K562 (cell line): Measurements from ENCODE around the gene USHBP1. TPM values are rescaled to one million over a fixed set of nuclear protein-coding genes. Genes with fewer than 3 reads are reported as not detected.

Source experiments
- ATAC-seq: fragments of 200-7000 bp; cut with Tn5 transposase; 3 replicates; pipeline ENCODE4 v1.9.1; 2020; ENCODE audit warnings: moderate library complexity
- BruUV-seq: library from RNA; stranded (reverse); fragments of 400-500 nt; replicated peaks from 2 replicates; lab custom pipeline; 2021; lab: Mats Ljungman, UMichigan
- CTCF ChIA-PET: fragments of 300-600 bp; formaldehyde crosslinking; extraction: SDS; loops from one replicate; lab custom pipeline; 2021; ENCODE audit warnings: low intra/inter-chr PET ratio; lab: Yijun Ruan, JAX
- POLR2A ChIA-PET: fragments of 300-600, 350-650 bp; sonication (Branson Sonifier 250); formaldehyde crosslinking; extraction: SDS; loops from one replicate; lab custom pipeline; 2021; ENCODE audit warnings: antibody characterized with exemption, inconsistent platforms; lab: Yijun Ruan, JAX
- DNase-seq, 4 experiments: peaks; one replicate each; pipeline versions ENCODE4 v3.0.0 to v3.0.0-alpha.2; 2011 to 2018; ENCODE audit warnings: low spot score in 3 of 4, mixed read lengths in 3 of 4; ENCODE audit errors: extremely low read depth in 1 of 4
- FAIRE-seq: peaks from 2 replicates; lab custom pipeline; 2011; peaks lifted over from hg19 to GRCh38; lab: Jason Lieb, UNC
- H2AFZ ChIP-seq: 2 replicates; pipeline ENCODE4 v1.6.0; 2011; ENCODE audit warnings: low read depth, low read length, control low read depth, inconsistent platforms
- H3K27ac ChIP-seq: fragments of 200-600 bp; 3 replicates; pipeline ENCODE4 v1.8.0; 2011; ENCODE audit warnings: low read depth, mild to moderate bottlenecking, control low read depth, inconsistent platforms, low read length, moderate library complexity, mixed read lengths; ENCODE audit errors: extremely low read depth
- H3K27me3 ChIP-seq, 2 experiments: fragments of 300-600 bp in 1 of 2; 2 replicates in 1 of 2; 3 replicates in 1 of 2; pipeline versions ENCODE4 v1.6.0 to v1.8.0; 2011; ENCODE audit warnings: inconsistent platforms in 2 of 2, low read length in 2 of 2, mild to moderate bottlenecking in 1 of 2, mixed read lengths in 1 of 2, moderate library complexity in 1 of 2; ENCODE audit not compliant: control insufficient read depth in 2 of 2, insufficient read depth in 2 of 2
- H3K36me3 ChIP-seq: fragments of 300-600 bp; 3 replicates; pipeline ENCODE4 v1.8.0; 2011; ENCODE audit warnings: mild to moderate bottlenecking, low read length, inconsistent platforms; ENCODE audit not compliant: control insufficient read depth, insufficient read depth
- H3K4me1 ChIP-seq, 2 experiments: fragments of 200-600 bp in 1 of 2; replicated peaks in 1 of 2; 2 replicates in 1 of 2; 3 replicates in 1 of 2; pipeline versions ENCODE4 v1.5.1 to v1.8.0; 2011; ENCODE audit warnings: inconsistent platforms in 2 of 2, low read length in 2 of 2, mild to moderate bottlenecking in 1 of 2, mixed read lengths in 1 of 2, moderate library complexity in 1 of 2; ENCODE audit not compliant: control insufficient read depth in 2 of 2, insufficient read depth in 2 of 2
- H3K4me2 ChIP-seq: 2 replicates; pipeline ENCODE4 v1.6.1; 2011; ENCODE audit warnings: low read length, control low read depth, inconsistent platforms, mixed read lengths; ENCODE audit not compliant: insufficient read depth
- H3K4me3 ChIP-seq: fragments of 200-600 bp; sonication (generic), shearing (Covaris generic); 2 replicates; pipeline ENCODE4 v1.5.1; 2016; ENCODE audit warnings: control low read depth, inconsistent platforms
- H3K79me2 ChIP-seq: fragments of 200-600 bp; 3 replicates; pipeline ENCODE4 v1.8.0; 2011; ENCODE audit warnings: low read length, inconsistent platforms; ENCODE audit not compliant: control insufficient read depth, insufficient read depth
- H3K9ac ChIP-seq, 2 experiments: 2 replicates each; pipeline versions ENCODE4 v1.6.0 to v1.6.1; 2011; ENCODE audit warnings: low read depth in 2 of 2, low read length in 2 of 2, control low read depth in 1 of 2, inconsistent platforms in 1 of 2, mild to moderate bottlenecking in 1 of 2, mixed read lengths in 1 of 2; ENCODE audit not compliant: insufficient read depth in 1 of 2
- H3K9me1 ChIP-seq: one replicate; pipeline ENCODE4 v1.6.0; 2011; ENCODE audit warnings: inconsistent platforms, mild to moderate bottlenecking, low read length, moderate library complexity; ENCODE audit not compliant: control insufficient read depth, insufficient read depth
- H3K9me3 ChIP-seq: replicated peaks from 2 replicates; pipeline ENCODE4 v1.5.1; 2011; ENCODE audit warnings: low read depth, low read length, inconsistent platforms; ENCODE audit not compliant: control insufficient read depth, insufficient read depth
- H4K20me1 ChIP-seq: replicated peaks from 2 replicates; pipeline ENCODE4 v1.6.1; 2011; ENCODE audit warnings: low read length, inconsistent platforms, mixed read lengths; ENCODE audit not compliant: control insufficient read depth, insufficient read depth
- E2F1 ChIP-seq: sonication (generic); formaldehyde crosslinking; IDR thresholded peaks from 2 replicates; pipeline ENCODE4 v1.8.1; 2023; ENCODE audit warnings: mild to moderate bottlenecking, missing genetic modification reagents, moderate library complexity
- ZBTB33 ChIP-seq: sonication (generic); formaldehyde crosslinking; IDR thresholded peaks from 2 replicates; pipeline ENCODE4 v1.8.1; 2023; ENCODE audit warnings: mild to moderate bottlenecking, missing genetic modification reagents
- ZNF740 ChIP-seq, 3 experiments: fragments of 200-800 bp in 1 of 3; sonication (Bioruptor generic) in 1 of 3; sonication (generic) in 1 of 3; formaldehyde crosslinking in 1 of 3; IDR thresholded peaks; 2 replicates each; pipeline versions ENCODE4 v1.6.1 to v1.8.0; 2016 to 2022; ENCODE audit warnings: mild to moderate bottlenecking in 2 of 3, missing compliant biosample characterization in 2 of 3, missing genetic modification characterization in 2 of 3, missing genetic modification reagents in 1 of 3
- WGBS: fragments of 100-300 bp; shearing (Covaris generic); methylation state at CpG from one replicate; pipeline ENCODE4 v1.1.6; 2016; ENCODE audit warnings: low coverage, mixed read lengths; ENCODE audit not compliant: insufficient coverage; ENCODE audit errors: missing lambda C conversion rate; 5-methylcytosine and 5-hydroxymethylcytosine counted together
- in situ Hi-C: fragments of 300-500 bp; cut with MboI; formaldehyde crosslinking; loops from 4 replicates; pipeline ENCODE4 v1.15.0; 2018; ENCODE audit warnings: inconsistent platforms, mixed read lengths
- intact Hi-C: fragments of 100-400 bp; cut with micrococcal nuclease; formaldehyde crosslinking; loops from 2 replicates; pipeline ENCODE4 v1.14.2; 2022
- polyA plus RNA-seq, 8 experiments: library from polyadenylated mRNA; depleted of rRNA in 4 of 8; stranded (reverse) in 5 of 8; unstranded in 3 of 8; fragments of >200 nt; fragmentation: Nextera tagmentation in 2 of 8; fragmentation: Illumina TruSeq in 1 of 8; extraction: Ambion mirVana in 2 of 8; extraction: Trizol in 1 of 8; gene quantifications; 2 replicates each; pipeline versions ENCODE4 v1.2.1 to v1.2.3, GENCODE V29; 2011 to 2014; ENCODE audit warnings: inconsistent platforms in 1 of 8, missing spikeins in 1 of 8
- total RNA-seq, 7 experiments: library from RNA; depleted of rRNA in 6 of 7; stranded (reverse); fragments of >200 nt in 6 of 7; fragmentation: Illumina TruSeq in 2 of 7; extraction: Trizol in 2 of 7; gene quantifications; 2 replicates each; pipeline versions ENCODE4 v1.2.1 to v1.2.3, GENCODE V29; 2011 to 2021; ENCODE audit warnings: low replicate concordance in 1 of 7

Gene USHBP1
- total and polyA plus RNA-seq, 9 of the 15 experiments (the other 6 are each of a cell fraction or from before 2014, with no cell fraction given), result 0.03 to 0.10 (median 0.05) TPM; not detected in 5

GRCh38 chr19:17240062-17240752 lies 24.3 kb downstream of the USHBP1 start:
- DNase-seq, result no peak
- no peak for ATAC-seq
- Histone ChIP-seq H3K4me3 (no peak overlapping the region), H3K27me3 (no peaks in the 10 kb centered on the region), H3K27ac (no peak overlapping the region), H3K36me3 (peaks cover 45% of the 10 kb centered on the region; the same call in 2 of the 3 replicates), H4K20me1 (peaks cover 15% of the 10 kb centered on the region), H3K4me2 (no peak overlapping the region), H3K4me1 (peaks cover 20 to 62% of the 10 kb centered on the region in 2 experiments), H3K9me1 (no peaks in the 10 kb centered on the region), H3K9me3 (no peaks in the 10 kb centered on the region), H3K79me2 (peaks cover 65% of the 10 kb centered on the region), H3K9ac (peak overlapping the region in 1 of 2 experiments; percentile 24; a peak in 2 of 4 replicates), H2AFZ (no peak overlapping the region)
- CTCF ChIA-PET, result no interaction called here
- intact Hi-C loops, result no loop called here
- WGBS, result 78% methylated on average over 19 of the region's 24 CpGs
- in situ Hi-C loops, result no loop called here
- FAIRE-seq, result no peak
- TF ChIP-seq ZNF740 (CRISPR knock-in tag; IDR thresholded peaks at IDR 0.05) (peak; percentile 77; the same call in 1 of the 2 replicates), ZNF740 (tag; IDR thresholded peaks at IDR 0.05) (no peak), E2F1 (CRISPR knock-in tag) (no peak), ZBTB33 (0 out of 2 replicates have a peak, but pooled peaks have one; percentile 16)
- no TSS peak for BruUV-seq
- POLR2A ChIA-PET, result interaction anchor here (0.7 to 11.3 kb wide), 4 partner anchors 14 to 559 kb away, joined by 3 to 129 read pairs (median 4); partner anchors contain the start of genes DDA1, OCEL1 and USE1
